G401.6 (cell line): ENCODE data around the gene LRBA.
"Not testable (repeated sequence)": the region's sequence is repeated elsewhere in the genome, so short reads cannot be mapped to it uniquely, and the experiment has no call there.

Experiments
- FAIRE-seq: peaks from 2 replicates; lab custom pipeline; 2012; peaks lifted over from hg19 to GRCh38; lab: Jason Lieb, UNC

Gene LRBA

GRCh38 chr4:150584111-150584915 lies 430.8 kb downstream of the LRBA start:
- FAIRE-seq: no peak

DNA sequence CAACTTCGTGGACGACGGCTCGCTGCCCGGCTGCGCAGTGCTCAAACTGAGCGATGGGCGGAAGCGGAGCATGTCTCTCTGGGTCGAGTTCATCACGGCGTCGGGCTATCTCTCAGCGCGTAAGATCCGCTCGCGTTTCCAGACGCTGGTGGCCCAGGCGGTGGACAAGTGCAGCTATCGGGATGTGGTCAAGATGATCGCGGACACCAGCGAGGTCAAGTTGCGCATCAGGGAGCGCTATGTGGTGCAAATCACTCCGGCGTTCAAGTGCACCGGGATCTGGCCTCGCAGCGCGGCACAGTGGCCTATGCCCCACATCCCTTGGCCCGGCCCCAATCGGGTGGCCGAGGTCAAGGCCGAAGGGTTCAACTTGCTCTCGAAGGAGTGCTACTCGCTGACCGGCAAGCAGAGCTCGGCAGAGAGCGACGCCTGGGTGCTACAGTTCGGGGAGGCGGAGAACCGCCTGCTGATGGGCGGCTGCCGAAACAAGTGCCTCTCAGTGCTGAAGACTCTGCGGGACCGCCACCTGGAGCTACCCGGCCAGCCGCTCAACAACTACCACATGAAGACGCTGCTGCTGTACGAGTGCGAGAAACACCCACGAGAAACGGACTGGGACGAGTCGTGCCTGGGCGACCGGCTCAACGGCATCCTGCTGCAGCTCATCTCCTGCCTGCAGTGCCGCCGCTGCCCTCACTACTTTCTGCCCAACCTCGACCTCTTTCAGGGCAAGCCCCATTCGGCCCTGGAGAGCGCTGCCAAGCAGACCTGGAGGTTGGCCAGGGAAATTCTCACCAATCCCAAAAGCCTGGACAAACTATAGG lies 431.6 kb downstream of the LRBA start:
- no peak for FAIRE-seq

DNA sequence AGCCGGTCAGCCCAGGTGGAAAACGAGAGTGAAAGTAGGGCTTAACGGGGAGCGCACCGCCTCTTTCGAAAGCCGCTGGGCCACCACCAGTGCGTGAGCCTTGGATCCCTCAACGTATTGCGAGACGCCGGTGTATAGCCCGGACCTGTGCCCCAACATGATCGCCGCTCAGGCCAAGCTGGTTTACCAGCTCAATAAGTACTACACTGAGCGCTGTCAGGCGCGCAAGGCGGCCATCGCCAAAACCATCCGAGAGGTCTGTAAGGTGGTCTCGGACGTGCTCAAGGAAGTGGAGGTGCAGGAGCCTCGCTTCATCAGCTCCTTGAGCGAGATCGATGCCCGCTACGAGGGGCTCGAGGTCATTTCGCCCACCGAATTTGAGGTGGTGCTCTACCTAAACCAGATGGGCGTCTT lies 432.2 kb downstream of the LRBA start:
- no peak for FAIRE-seq

DNA sequence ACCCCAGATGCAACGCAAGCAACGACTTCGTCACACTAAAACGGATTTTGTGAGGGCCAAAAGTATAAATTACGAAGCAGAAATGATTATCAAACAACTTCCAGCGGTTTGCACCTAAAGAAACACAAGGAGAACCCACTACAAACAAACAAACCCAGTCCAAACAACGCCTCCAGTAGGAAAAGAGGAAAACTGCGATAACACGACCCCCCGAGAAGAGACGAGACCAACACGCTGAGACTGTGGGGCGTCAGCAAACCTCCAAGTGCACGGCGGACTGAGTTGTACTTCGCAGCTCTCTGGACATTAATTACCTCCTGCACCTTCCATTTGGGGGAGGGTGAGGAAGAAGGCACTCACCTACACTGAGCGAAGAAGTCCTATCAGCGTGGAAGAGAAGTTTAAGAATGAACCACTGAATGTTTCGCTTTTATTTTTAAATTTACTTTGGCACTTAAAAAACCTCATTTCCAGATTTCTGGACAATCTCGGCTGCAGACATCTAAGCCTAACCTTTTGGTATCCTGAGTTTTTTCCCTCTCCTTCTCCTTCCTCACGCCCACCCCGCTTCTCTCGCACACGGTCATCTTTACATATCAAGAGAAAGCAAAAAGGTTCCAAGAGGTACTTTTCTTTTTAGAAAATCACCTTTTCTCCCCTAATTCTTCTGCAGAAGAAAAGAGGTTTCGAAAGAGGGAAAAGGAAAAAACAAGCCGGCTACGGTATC lies 432.8 kb downstream of the LRBA start, which contains the start of gene MAB21L2:
Gene MAB21L2, plus strand, starts transcription at position 6 of the 727 bp plus-strand sequence. CDS start 879 bp downstream, outside the sequence.
- no peak for FAIRE-seq

DNA sequence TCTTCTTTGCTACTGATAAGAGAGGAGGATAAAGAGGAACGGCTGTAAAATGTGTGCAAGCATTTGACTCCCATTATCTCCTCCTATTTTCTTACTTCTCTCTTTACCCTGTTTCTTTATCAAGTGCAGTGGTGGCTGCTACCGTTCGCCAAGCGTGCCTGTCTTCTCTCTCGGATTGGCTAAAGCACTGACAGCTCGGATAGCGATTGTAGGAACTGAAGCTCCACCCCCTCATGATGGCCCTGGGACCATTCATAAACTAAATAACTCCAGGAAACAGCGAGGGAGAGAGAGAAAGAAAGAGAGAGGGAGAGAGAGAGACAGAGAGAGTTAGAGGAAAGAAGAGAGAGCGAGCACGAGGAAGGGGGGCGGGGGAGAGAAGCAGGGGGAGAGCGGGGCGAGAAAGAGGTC lies 433.4 kb downstream of the LRBA start:
- FAIRE-seq: no peak

GRCh38 chr4:150581056-150581605 lies 434.0 kb downstream of the LRBA start:
- FAIRE-seq: no peak

- no peak for FAIRE-seq
Observed at GRCh38 chr4:150580306-150580705, 434.8 kb downstream of the LRBA start.

DNA sequence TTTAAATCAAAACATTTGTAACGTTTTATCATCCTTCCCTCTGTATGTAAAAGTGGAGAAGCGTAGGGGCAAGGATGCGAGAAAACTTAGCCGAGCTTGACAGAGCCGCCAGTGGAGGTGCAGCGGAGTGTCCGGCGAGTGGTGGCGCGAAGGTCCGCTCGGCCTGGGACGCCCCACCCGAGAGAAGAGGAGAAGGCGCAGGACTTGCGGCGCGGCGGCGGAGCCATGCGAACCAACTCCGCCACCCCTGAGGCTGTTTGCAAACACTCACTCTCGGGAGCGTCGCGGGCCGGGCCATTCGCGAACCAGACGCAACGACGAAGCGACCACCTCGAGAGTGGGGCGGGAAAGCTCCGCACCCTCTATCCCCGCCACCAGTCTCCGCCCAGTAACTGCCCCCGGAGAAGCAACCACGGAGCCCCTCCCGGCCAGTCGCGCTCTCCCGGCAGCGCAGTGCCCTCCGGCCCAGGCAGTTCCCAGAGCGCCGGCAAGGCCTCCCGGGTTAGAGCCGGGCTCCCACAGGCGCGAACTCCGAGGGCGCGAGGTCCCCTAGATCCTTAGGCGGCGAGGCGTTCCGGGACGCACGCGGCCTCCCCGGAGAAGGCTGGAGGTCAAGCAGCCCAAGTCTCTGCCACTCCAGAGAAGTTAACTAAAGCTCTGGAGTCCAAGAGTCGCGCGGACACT lies 435.4 kb downstream of the LRBA start:
- no peak for FAIRE-seq

DNA sequence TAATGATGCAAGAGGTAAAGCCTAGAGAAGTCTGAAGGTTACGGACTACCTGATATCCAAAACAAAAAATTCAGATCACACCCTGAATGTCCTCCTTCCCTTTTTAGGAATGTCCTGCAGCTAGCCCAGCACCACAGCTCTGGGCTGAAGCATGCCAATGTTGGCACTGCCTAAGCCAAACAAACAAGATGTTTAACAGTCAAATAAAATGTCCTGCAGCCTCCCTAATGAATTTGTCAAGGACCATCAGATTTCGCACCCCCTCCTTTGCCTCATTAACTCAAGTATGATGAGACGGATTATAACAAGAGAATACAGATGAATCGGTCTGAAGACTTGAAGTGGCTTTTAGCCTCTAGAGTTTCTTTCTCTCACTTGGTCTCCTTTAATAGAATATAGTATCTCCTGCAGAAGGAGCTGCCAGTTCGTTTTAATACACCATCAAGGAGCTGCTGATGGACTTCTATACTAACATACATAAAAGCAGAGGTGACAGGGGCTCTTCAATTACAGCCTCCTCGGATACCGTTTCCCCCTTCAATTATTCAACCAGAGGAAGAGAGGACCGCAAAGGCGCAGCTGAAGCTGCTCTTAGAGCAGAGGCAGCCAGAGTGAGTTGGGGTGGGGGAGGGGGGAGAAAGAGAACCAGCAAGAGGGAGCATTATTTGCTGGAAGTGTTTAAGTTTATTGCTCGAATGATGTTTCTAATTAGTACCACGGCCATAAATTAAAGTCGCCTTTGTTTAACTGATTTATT lies 436.2 kb downstream of the LRBA start:
- FAIRE-seq: no peak

DNA sequence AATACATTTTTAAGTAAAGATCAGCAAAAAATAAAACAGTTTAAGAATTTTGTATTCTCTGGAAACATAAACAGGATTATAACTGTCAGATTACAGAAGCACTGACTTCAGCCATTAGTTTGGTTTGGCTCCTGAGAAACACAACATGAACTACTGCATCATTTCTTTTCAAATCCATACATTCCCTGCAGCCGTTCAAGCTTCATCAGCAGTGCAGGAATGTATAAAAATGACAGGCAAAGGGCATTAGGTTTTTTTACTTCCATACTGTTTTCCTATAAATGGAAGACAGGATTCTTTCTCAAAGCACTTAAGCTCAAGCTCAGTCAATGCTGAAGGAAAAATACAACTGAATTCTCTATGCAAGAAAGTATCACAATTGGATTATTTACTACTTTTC lies 437.3 kb downstream of the LRBA start:
- no peak for FAIRE-seq

- FAIRE-seq: no peak
Observed at GRCh38 chr4:150574678-150575077, 440.4 kb downstream of the LRBA start.

GRCh38 chr4:150573534-150573933 lies 441.6 kb downstream of the LRBA start:
- FAIRE-seq: no peak

DNA sequence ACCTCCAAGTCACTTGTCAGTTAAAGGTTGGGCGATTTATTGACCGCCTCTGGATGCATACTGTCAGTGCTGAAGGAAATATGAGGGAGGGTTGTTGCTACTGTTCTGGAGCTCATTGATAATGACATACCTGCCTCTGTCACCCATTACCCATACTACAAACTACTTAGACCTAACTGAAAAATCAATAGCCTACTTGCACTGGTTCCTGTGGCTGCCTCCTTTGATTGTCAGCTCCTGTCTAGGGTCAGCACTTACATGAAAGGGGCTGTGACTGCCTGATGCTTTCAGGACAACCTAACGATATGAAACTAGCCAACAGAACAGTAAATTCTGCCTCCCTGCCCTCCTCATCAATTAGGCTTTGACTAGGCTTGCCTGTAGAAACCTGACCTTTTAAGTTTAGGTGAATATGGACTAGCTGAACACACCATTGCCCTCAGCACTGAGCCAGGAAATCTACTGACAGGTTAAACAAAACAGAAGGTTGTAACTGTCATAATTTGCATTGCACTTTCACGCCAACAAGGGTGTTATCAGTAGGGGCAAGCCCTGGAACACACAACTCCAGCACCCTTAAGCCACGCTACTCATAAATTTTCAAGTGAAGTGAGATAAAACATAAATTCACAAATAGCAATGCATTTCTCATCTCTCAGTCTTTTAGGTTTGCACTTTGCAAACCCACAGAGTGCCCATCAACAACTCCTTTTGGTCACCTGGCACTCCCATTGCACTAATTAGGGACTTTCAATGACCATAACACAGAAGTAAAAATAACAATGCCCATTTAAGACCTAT lies 442.2 kb downstream of the LRBA start:
- no peak for FAIRE-seq

- FAIRE-seq: no peak
Observed at GRCh38 chr4:150570862-150571261, 444.2 kb downstream of the LRBA start.

DNA sequence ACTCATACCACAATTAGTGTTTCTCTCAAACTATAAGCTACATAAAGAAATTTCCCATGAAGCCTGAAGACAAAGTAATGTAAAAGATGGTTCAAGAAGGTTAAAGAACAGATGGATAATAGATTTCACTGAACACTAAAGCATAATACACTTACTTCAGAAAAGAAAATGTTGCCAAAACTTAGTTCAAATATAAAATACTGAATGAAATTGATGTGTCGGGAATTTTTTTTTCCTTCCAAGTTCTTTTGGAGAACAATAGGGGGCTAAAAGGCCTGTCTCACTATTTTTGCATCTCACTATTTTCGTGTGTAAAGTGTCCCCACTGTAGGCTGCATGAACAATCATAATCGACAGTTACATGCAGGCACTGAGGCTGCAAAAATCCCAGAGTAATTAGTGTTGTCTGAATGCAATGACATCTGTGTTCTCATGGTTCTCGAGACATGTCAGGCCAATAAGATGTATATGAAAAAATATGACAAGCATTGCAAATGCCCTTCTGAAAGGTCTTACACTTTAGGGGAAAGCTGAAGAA lies 445.0 kb downstream of the LRBA start:
- no peak for FAIRE-seq

GRCh38 chr4:150569384-150569987 lies 445.6 kb downstream of the LRBA start:
- FAIRE-seq: no peak

GRCh38 chr4:150567070-150567469 lies 448.0 kb downstream of the LRBA start:
- no peak for FAIRE-seq

DNA sequence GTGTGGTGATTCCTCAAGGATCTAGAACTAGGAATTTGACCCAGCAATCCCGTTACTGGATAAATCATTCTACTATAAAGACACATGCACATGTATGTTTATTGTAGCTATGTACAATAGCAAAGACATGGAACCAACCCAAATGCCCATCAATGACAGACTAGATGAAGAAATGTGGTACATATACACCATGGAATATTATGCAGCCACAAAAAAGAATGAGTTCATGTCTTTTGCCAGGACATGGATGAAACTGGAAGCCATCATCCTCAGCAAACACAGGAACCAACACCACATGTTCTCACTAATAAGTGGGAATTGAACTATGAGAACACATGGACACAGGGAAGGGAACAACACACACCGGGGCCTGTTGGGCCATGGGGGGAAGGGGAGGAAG lies 450.1 kb downstream of the LRBA start:
- FAIRE-seq: not testable (repeated sequence)

DNA sequence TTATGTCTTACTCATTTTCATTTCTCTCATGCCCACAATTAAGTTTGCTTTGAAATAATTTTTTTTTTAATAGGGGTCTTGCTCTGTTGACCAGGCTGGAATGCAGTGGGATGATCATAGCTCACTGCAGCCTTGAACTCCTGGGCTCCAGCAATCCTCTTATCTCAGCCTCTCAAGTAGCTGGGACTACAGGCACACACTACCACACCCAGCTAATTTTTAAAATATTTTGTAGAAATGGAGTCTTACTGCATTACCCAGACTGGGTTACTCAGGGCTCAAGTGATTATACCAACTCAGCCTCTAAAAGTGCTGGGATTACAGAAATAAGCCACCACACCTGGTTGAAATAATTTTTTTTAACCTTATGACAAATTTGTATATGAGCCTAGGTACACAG lies 452.3 kb downstream of the LRBA start:
- FAIRE-seq: no peak
